SK-N-SH treated with all-trans-retinoic acid at 6 μM for 48 hours (cell line): ENCODE data around the gene ABCA3.

Experiments
- TCF4 ChIP-seq: fragments of 250-450 bp; sonication (Bioruptor Pico); IDR thresholded peaks from 2 replicates; pipeline ENCODE4 v1.8.0; 2021; ENCODE audit warnings: mild to moderate bottlenecking, moderate library complexity, borderline replicate concordance
- ZNF565 ChIP-seq: fragments of 450-650 bp; formaldehyde crosslinking; conservative IDR thresholded peaks from 2 replicates; pipeline ENCODE4 v1.5.0; 2020; ENCODE audit warnings: low read depth, mild to moderate bottlenecking, moderate library complexity
- ZNF70 ChIP-seq: fragments of 450-650 bp; formaldehyde crosslinking; IDR thresholded peaks from 2 replicates; pipeline ENCODE4 v1.5.0; 2020; ENCODE audit warnings: mild to moderate bottlenecking, moderate library complexity
- ZNF8 ChIP-seq: fragments of 450-650 bp; formaldehyde crosslinking; IDR thresholded peaks from 2 replicates; pipeline ENCODE4 v1.5.0; 2020; ENCODE audit warnings: mild to moderate bottlenecking, moderate library complexity
- TF ChIP-seq, protein P1 (sequence below): fragments of 250-450 bp; sonication (Bioruptor Pico); IDR thresholded peaks from 2 replicates; pipeline ENCODE4 v1.5.1; 2020; ENCODE audit warnings: low read depth, mild to moderate bottlenecking, moderate library complexity
- TF ChIP-seq, protein P2 (sequence below): fragments of 250-450 bp; sonication (Bioruptor Pico); IDR thresholded peaks from 2 replicates; pipeline ENCODE4 v1.5.1; 2021; ENCODE audit warnings: mild to moderate bottlenecking, moderate library complexity
- TF ChIP-seq, protein P3 (sequence below): fragments of 250-450 bp; sonication (Bioruptor Pico); IDR thresholded peaks from 2 replicates; pipeline ENCODE4 v1.8.0; 2020; ENCODE audit warnings: mild to moderate bottlenecking, moderate library complexity, borderline replicate concordance

DNA sequence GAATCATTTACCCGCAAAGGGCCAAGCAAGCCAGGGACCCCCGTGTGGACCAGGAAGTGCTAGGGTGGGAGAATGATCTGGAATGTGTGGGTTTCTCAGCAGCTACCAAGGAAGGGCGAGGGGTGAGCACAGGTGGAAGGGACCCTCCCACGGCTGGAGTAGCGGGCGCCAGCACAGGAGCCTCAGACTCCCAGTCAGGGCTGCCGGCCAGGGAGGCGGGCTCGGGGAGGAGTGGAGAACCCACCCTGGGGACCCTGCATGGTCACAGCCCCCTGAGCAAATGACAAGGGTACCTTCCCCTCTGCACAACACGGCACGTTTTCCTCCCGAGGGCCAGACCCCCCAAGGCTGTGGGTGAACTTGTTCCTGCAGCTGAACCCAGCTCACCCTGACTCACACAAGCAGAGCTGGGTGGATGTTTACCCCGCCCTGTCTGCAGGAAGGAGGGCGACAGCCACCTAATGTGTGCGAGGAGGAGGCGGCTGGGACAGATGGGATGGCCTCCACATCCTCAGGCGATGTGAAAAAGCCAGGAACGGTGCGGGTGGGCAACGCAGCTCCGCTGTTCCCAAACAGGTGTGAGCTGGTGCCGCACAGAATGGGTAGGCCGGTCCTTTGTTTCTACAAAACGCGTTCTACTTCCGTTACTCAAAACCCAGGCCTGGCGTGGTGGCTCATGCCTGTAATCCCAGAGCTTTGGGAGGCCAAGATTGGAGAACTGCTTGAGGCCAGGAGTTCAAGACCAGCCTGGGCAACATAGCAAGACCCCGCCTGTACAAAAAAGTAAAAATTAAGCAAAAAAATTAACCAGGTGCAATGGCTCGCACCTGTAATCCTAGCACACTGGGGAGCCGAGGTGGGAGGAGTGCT lies 95.4 kb downstream of the ABCA3 start:
- TF ChIP-seq, protein P1, sequence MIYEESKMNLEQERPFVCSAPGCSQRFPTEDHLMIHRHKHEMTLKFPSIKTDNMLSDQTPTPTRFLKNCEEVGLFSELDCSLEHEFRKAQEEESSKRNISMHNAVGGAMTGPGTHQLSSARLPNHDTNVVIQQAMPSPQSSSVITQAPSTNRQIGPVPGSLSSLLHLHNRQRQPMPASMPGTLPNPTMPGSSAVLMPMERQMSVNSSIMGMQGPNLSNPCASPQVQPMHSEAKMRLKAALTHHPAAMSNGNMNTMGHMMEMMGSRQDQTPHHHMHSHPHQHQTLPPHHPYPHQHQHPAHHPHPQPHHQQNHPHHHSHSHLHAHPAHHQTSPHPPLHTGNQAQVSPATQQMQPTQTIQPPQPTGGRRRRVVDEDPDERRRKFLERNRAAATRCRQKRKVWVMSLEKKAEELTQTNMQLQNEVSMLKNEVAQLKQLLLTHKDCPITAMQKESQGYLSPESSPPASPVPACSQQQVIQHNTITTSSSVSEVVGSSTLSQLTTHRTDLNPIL (CRISPR knock-in tag), result no peak
- no peak for TF ChIP-seq TCF4 (CRISPR knock-in tag)
- TF ChIP-seq ZNF70 (CRISPR knock-in tag), result no peak
- TF ChIP-seq, protein P2, sequence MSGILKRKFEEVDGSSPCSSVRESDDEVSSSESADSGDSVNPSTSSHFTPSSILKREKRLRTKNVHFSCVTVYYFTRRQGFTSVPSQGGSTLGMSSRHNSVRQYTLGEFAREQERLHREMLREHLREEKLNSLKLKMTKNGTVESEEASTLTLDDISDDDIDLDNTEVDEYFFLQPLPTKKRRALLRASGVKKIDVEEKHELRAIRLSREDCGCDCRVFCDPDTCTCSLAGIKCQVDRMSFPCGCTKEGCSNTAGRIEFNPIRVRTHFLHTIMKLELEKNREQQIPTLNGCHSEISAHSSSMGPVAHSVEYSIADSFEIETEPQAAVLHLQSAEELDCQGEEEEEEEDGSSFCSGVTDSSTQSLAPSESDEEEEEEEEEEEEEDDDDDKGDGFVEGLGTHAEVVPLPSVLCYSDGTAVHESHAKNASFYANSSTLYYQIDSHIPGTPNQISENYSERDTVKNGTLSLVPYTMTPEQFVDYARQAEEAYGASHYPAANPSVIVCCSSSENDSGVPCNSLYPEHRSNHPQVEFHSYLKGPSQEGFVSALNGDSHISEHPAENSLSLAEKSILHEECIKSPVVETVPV (CRISPR knock-in tag), result no peak
- TF ChIP-seq ZNF8 (CRISPR knock-in tag), result no peak
- TF ChIP-seq, protein P3, sequence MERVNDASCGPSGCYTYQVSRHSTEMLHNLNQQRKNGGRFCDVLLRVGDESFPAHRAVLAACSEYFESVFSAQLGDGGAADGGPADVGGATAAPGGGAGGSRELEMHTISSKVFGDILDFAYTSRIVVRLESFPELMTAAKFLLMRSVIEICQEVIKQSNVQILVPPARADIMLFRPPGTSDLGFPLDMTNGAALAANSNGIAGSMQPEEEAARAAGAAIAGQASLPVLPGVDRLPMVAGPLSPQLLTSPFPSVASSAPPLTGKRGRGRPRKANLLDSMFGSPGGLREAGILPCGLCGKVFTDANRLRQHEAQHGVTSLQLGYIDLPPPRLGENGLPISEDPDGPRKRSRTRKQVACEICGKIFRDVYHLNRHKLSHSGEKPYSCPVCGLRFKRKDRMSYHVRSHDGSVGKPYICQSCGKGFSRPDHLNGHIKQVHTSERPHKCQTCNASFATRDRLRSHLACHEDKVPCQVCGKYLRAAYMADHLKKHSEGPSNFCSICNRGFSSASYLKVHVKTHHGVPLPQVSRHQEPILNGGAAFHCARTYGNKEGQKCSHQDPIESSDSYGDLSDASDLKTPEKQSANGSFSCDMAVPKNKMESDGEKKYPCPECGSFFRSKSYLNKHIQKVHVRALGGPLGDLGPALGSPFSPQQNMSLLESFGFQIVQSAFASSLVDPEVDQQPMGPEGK, result no peak
- TF ChIP-seq ZNF565 (CRISPR knock-in tag), result no peak
